Ovary (tissue), 9 donors: ENCODE data around the gene DUSP19. TPM values are rescaled to one million over a fixed set of nuclear protein-coding genes. Genes with fewer than 3 reads are reported as not detected.

ENCODE experiments used
- DNase-seq, 5 donors: peaks; one replicate each; pipeline ENCODE4 v3.0.0-alpha.2; 2019 to 2020
- H3K27ac ChIP-seq, 2 donors: fragments of 200-600 bp; one replicate each; pipeline versions ENCODE4 v1.5.1 to v1.8.0; 2019 to 2022
- H3K27me3 ChIP-seq: fragments of 200-600 bp; one replicate; pipeline ENCODE4 v1.8.0; 2022
- H3K36me3 ChIP-seq: fragments of 200-600 bp; sonication (generic); one replicate; pipeline ENCODE4 v1.5.1; 2019
- H3K4me1 ChIP-seq: one replicate; pipeline ENCODE4 v1.8.1; 2013; ENCODE audit warnings: mild to moderate bottlenecking, moderate library complexity; ENCODE audit not compliant: insufficient read depth
- H3K4me3 ChIP-seq: fragments of 200-600 bp; sonication (generic); one replicate; pipeline ENCODE4 v1.5.1; 2017
- H3K9me3 ChIP-seq, 2 donors: fragments of 200-600 bp in 1 of 2; sonication (generic) in 1 of 2; one replicate each; pipeline versions ENCODE4 v1.5.1 to v1.8.1; 2013 to 2019; ENCODE audit warnings: mild to moderate bottlenecking in 1 of 2, moderate library complexity in 1 of 2
- EP300 ChIP-seq: sonication (generic); formaldehyde crosslinking; IDR thresholded peaks from one replicate; pipeline ENCODE4 v1.6.1; 2017; ENCODE audit warnings: antibody characterized with exemption
- POLR2A ChIP-seq: fragments of 450-650 bp; IDR thresholded peaks from one replicate; pipeline ENCODE4 v1.6.1; 2017; ENCODE audit warnings: antibody characterized with exemption, mild to moderate bottlenecking, moderate library complexity
- WGBS, 3 donors: extraction: QIAGEN DNeasy Blood & Tissue Kit in 1 of 3; methylation state at CpG; one replicate each; pipeline versions ENCODE4 v1.1.5 to v1.1.7; 2013 to 2017; 5-methylcytosine and 5-hydroxymethylcytosine counted together
- intact Hi-C, 4 donors: fragments of 100-400 bp; cut with DNase I; formaldehyde crosslinking; loops; one replicate each; pipeline versions ENCODE4 v1.11.0 to v1.15.1; 2022 to 2023
- polyA plus RNA-seq, 2 donors: library from polyadenylated mRNA; stranded (reverse); fragments of 200-250 nt in 1 of 2; fragments of 350-450 nt in 1 of 2; fragmentation: Illumina TruSeq in 1 of 2; extraction: RNeasy Lipid Tissue Mini Kit (QIAGEN cat#74804) in 1 of 2; gene quantifications; one replicate each; pipeline ENCODE4 v1.2.3, GENCODE V29; 2013 to 2014
- small RNA-seq: library from RNA; depleted of rRNA; stranded (forward); fragments of <200 nt; gene quantifications from one replicate; pipeline ENCODE3, GENCODE V24; 2016
- total RNA-seq, 7 donors: library from RNA; depleted of rRNA in 2 of 7; stranded (reverse); fragments of >200 nt in 2 of 7; fragmentation: NEBNext Ultra II Directional in 3 of 7; extraction: Animal tissue kit (Norgen Biotek cat#: 25700) in 3 of 7; gene quantifications; one replicate each; pipeline versions ENCODE4 v1.1.0 to v1.2.4, GENCODE V29; 2016 to 2023
- TF ChIP-seq, protein P1 (sequence below), 3 donors: fragments of 450-650 bp in 2 of 3; fragments of 200-600 bp in 1 of 3; IDR thresholded peaks; one replicate each; pipeline versions ENCODE4 v1.5.1 to v1.8.0; 2016 to 2022; ENCODE audit warnings: antibody characterized with exemption in 3 of 3, mild to moderate bottlenecking in 1 of 3
- donor health status: DM: no; HTN: no; CAD: no; lungs with moderate emphysema.
- donor health status: DM: no; HTN: no; CAD: no.
- donor health status: Bipolar disorder and iron deficiency.
- donor health status: DM: yes; HTN: yes; CAD: no.
- donor health status: DM: no; HTN: no; CAD: no.
- donor health status: DM: yes; HTN: yes; CAD: no.

Gene DUSP19
- total and polyA plus RNA-seq, 9 donors = 1.4 to 5.5 (median 3.4) TPM

DNA sequence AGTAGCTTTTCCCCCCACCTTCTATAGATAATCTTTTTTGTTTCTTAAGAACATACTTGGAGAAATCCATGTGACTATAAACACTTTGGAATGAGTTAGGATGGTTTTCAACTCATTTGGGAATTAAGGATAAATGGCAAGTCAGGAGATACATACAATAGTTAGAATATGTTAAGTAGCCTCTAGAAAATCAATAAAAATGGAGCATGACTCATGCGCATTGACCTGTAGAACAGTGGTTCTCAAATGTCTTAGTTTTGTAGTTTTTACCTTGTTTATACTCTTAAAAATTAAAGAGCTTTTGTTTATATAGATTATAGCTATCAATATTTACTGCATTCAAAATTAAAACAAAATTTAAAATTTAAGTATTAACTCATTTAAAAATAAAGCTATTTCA is 70.4 kb downstream of the DUSP19 start:
- no peaks in the 10 kb centered on the region for H3K27me3 ChIP-seq
- no peaks in the 10 kb centered on the region for H3K9me3 ChIP-seq
- no peaks in the 10 kb centered on the region for H3K36me3 ChIP-seq
- TF ChIP-seq, protein P1, sequence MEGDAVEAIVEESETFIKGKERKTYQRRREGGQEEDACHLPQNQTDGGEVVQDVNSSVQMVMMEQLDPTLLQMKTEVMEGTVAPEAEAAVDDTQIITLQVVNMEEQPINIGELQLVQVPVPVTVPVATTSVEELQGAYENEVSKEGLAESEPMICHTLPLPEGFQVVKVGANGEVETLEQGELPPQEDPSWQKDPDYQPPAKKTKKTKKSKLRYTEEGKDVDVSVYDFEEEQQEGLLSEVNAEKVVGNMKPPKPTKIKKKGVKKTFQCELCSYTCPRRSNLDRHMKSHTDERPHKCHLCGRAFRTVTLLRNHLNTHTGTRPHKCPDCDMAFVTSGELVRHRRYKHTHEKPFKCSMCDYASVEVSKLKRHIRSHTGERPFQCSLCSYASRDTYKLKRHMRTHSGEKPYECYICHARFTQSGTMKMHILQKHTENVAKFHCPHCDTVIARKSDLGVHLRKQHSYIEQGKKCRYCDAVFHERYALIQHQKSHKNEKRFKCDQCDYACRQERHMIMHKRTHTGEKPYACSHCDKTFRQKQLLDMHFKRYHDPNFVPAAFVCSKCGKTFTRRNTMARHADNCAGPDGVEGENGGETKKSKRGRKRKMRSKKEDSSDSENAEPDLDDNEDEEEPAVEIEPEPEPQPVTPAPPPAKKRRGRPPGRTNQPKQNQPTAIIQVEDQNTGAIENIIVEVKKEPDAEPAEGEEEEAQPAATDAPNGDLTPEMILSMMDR (IDR thresholded peaks at IDR 0.05) = no peak
- TF ChIP-seq EP300 = no peak
- TF ChIP-seq POLR2A = no peak
- H3K4me1 ChIP-seq = peaks cover 3% of the 10 kb centered on the region
- no peak overlapping the region for H3K4me3 ChIP-seq
- no peak overlapping the region for H3K27ac ChIP-seq
- 95 to 99% (median 97%) methylated on average over 1 of the region's 1 CpG for WGBS, 3 donors
- DNase-seq = no peak
- intact Hi-C loops = no loop called here

DNA sequence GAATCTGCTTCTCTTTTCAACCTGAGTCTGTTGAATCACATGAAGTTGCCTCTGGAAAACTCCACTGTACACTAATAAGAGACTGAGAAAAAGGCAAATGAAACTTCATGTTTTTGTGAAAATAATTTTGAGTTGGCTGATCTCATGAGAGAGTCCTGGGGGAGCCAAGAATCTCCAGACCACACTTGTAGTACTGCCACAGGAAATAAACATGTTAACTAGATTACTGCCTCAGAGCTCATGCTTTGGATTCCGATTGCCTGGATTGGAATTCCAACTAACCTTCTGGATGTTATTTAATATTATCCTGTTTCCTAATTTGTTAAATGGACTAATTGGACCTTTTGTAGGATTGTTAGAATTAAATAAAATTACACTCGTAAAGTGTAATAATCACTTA is 70.9 kb downstream of the DUSP19 start:
- TF ChIP-seq, protein P1 (IDR thresholded peaks at IDR 0.05) = no peak
- TF ChIP-seq EP300 = no peak
- no peak for TF ChIP-seq POLR2A
- H3K9me3 ChIP-seq = no peaks in the 10 kb centered on the region
- H3K4me3 ChIP-seq = no peak overlapping the region
- no peaks in the 10 kb centered on the region for H3K27me3 ChIP-seq
- no peak for DNase-seq
- WGBS, 3 donors = 21 to 37% (median 33%) methylated on average over 2 of the region's 2 CpGs
- H3K4me1 ChIP-seq = peaks cover 3% of the 10 kb centered on the region
- H3K36me3 ChIP-seq = no peaks in the 10 kb centered on the region
- no peak overlapping the region for H3K27ac ChIP-seq
- intact Hi-C loops = no loop called here

Small RNA genes within 50 kb of the gene (small RNA-seq; reads per million reads assigned to genes)
- not detected for gene RF00599

Other genes with a start within 250 kb of the DUSP19 start
- 1 to 10 TPM; 2.8 to 6.3 (median 3.8) TPM for gene FRZB, start 212.1 kb upstream of the DUSP19 start, total RNA-seq
- gene FRZB, start 212.1 kb upstream of the DUSP19 start, polyA plus RNA-seq = 10 to 100 TPM; 12.6 to 22.8 TPM
- gene NCKAP1, start 40.3 kb upstream of the DUSP19 start, total RNA-seq = 100 to 1,000 TPM in 5 of 7 donors, 10 to 100 TPM in 2; 78.7 to 122 (median 109) TPM
- gene NCKAP1, start 40.3 kb upstream of the DUSP19 start, polyA plus RNA-seq = 10 to 100 TPM; 59.9 to 66.3 TPM
- 10 to 100 TPM; 15.2 to 28.5 (median 19.7) TPM for gene NUP35, start 45.7 kb downstream of the DUSP19 start, total RNA-seq
- gene NUP35, start 45.7 kb downstream of the DUSP19 start, polyA plus RNA-seq = 10 to 100 TPM; 12.2 to 14.2 TPM